ENCODE results near the gene CORO2B. TPM values are rescaled to one million over a fixed set of nuclear protein-coding genes. Genes with fewer than 3 reads are reported as not detected.

CORO2B gene
- polyA plus RNA-seq, 1 donor from 2014 or later = 15.1 TPM

DNA sequence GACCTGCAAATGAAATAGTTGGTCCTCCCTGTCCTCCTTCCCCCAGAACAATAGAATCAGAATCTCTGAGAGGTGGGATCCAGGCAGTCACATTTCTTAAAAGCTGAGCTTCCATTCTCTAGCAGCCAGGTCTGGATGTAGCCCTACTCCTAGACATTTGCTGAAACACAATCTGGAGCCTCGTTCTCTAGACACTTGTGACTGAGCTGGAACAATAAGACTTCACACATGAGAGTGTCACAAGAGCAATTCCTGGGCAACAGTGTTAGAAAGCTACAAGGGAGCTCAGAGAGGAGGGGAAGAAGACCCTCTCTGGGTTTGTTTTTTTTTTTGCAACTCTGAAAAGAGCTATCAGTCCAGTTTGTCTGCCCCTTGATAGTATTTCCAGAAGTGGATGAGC lies 14.5 kb downstream of the CORO2B start:
- H3K4me3 ChIP-seq (ENCODE audit: low read length) = no peak overlapping the region

DNA sequence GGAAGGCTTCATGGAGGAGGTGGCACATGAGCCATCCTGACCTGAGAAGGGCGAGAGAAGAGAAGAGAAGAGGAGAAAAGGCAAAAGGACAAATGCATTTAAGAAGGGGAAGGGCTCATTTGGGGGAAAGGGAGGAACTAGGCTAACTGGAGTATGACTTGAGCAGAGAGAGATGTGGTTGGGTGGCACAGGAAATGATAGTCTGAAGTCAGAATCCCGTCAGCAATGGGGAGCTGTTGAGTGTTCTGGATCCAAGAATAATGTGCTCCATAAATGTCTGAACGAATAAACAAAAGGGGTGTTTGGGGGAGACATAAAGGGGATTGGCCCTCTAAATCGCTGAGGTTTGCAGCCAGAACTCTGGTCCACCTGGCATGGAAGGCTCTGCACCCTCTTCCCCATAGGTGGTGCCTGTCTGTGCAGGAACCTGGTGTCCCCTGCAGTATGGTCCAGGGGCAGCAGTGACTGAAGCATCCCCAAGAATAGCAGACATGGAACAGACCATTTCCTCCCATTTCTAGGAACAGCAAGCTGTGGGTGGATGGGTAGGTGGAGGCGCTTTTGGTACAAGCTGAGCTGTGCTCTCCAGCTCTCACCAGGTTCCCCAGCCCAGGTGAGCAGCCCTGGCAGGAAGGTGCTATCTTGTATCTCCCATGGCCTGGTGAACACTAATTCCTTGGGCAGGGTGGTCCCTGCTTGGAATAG lies 15.2 kb downstream of the CORO2B start:
- no peak overlapping the region for H3K4me3 ChIP-seq (ENCODE audit: low read length)
- no peaks in the 10 kb centered on the region for H3K36me3 ChIP-seq (ENCODE audit: insufficient read depth, low read length)
- no peak overlapping the region for H3K4me2 ChIP-seq (ENCODE audit: low read length)
- no peaks in the 10 kb centered on the region for H3F3A ChIP-seq (ENCODE audit: insufficient read depth, low read length, poor library complexity, severe bottlenecking)
- H4K20me1 ChIP-seq (ENCODE audit: insufficient read depth) = no peaks in the 10 kb centered on the region
- no peak overlapping the region for H2AFZ ChIP-seq (ENCODE audit: low read depth, low read length)
- peaks cover 32% of the 10 kb centered on the region for H3K79me2 ChIP-seq (replicated peaks; ENCODE audit: insufficient read depth, low read length)
- no peak overlapping the region for H3K27ac ChIP-seq (ENCODE audit: low read length)
- no peaks in the 10 kb centered on the region for H3K9me3 ChIP-seq (ENCODE audit: low read length)
- H3K9ac ChIP-seq (ENCODE audit: low read length) = no peak overlapping the region
- no peak for TF ChIP-seq EP300 (conservative IDR thresholded peaks at IDR 0.05; ENCODE audit: poor library complexity, severe bottlenecking)
- no peak for TF ChIP-seq TAF1 (IDR thresholded peaks at IDR 0.05; ENCODE audit: low read depth)
- no peak for TF ChIP-seq POLR2AphosphoS5 (IDR thresholded peaks at IDR 0.05)
- no peak for TF ChIP-seq RAD21 (conservative IDR thresholded peaks at IDR 0.05)
- no peak for TF ChIP-seq SMC3 (conservative IDR thresholded peaks at IDR 0.05; ENCODE audit: poor library complexity)
- TF ChIP-seq, protein P1, sequence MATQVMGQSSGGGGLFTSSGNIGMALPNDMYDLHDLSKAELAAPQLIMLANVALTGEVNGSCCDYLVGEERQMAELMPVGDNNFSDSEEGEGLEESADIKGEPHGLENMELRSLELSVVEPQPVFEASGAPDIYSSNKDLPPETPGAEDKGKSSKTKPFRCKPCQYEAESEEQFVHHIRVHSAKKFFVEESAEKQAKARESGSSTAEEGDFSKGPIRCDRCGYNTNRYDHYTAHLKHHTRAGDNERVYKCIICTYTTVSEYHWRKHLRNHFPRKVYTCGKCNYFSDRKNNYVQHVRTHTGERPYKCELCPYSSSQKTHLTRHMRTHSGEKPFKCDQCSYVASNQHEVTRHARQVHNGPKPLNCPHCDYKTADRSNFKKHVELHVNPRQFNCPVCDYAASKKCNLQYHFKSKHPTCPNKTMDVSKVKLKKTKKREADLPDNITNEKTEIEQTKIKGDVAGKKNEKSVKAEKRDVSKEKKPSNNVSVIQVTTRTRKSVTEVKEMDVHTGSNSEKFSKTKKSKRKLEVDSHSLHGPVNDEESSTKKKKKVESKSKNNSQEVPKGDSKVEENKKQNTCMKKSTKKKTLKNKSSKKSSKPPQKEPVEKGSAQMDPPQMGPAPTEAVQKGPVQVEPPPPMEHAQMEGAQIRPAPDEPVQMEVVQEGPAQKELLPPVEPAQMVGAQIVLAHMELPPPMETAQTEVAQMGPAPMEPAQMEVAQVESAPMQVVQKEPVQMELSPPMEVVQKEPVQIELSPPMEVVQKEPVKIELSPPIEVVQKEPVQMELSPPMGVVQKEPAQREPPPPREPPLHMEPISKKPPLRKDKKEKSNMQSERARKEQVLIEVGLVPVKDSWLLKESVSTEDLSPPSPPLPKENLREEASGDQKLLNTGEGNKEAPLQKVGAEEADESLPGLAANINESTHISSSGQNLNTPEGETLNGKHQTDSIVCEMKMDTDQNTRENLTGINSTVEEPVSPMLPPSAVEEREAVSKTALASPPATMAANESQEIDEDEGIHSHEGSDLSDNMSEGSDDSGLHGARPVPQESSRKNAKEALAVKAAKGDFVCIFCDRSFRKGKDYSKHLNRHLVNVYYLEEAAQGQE (IDR thresholded peaks at IDR 0.05; ENCODE audit: borderline replicate concordance) = no peak
- TF ChIP-seq EZH2 (IDR thresholded peaks at IDR 0.05; ENCODE audit: borderline replicate concordance, insufficient read depth, low read length, poor library complexity, severe bottlenecking) = no peak
- no peak for TF ChIP-seq MXI1 (conservative IDR thresholded peaks at IDR 0.05; ENCODE audit: poor library complexity, severe bottlenecking)
- TF ChIP-seq, protein P2, sequence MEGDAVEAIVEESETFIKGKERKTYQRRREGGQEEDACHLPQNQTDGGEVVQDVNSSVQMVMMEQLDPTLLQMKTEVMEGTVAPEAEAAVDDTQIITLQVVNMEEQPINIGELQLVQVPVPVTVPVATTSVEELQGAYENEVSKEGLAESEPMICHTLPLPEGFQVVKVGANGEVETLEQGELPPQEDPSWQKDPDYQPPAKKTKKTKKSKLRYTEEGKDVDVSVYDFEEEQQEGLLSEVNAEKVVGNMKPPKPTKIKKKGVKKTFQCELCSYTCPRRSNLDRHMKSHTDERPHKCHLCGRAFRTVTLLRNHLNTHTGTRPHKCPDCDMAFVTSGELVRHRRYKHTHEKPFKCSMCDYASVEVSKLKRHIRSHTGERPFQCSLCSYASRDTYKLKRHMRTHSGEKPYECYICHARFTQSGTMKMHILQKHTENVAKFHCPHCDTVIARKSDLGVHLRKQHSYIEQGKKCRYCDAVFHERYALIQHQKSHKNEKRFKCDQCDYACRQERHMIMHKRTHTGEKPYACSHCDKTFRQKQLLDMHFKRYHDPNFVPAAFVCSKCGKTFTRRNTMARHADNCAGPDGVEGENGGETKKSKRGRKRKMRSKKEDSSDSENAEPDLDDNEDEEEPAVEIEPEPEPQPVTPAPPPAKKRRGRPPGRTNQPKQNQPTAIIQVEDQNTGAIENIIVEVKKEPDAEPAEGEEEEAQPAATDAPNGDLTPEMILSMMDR (IDR thresholded peaks at IDR 0.05; ENCODE audit: poor library complexity, severe bottlenecking) = no peak
- no peaks in the 10 kb centered on the region for H3K9me2 ChIP-seq (ENCODE audit: insufficient read depth, low read length)
- no peaks in the 10 kb centered on the region for H3K27me3 ChIP-seq (ENCODE audit: insufficient read depth, low read depth, low read length)

More for the DNA sequence above, 14.5 kb downstream of the CORO2B start:
- no peak overlapping the region for H3K9ac ChIP-seq (ENCODE audit: low read length)
- H3K79me2 ChIP-seq (replicated peaks; ENCODE audit: insufficient read depth, low read length) = peaks cover 32% of the 10 kb centered on the region
- H3K9me3 ChIP-seq (ENCODE audit: low read length) = no peaks in the 10 kb centered on the region
- no peak overlapping the region for H3K27ac ChIP-seq (ENCODE audit: low read length)
- no peaks in the 10 kb centered on the region for H3K36me3 ChIP-seq (ENCODE audit: insufficient read depth, low read length)
- H3K27me3 ChIP-seq (ENCODE audit: insufficient read depth, low read depth, low read length) = no peaks in the 10 kb centered on the region
- no peak overlapping the region for H3K4me2 ChIP-seq (ENCODE audit: low read length)
- H4K20me1 ChIP-seq (ENCODE audit: insufficient read depth) = no peaks in the 10 kb centered on the region
- no peak for TF ChIP-seq TAF1 (IDR thresholded peaks at IDR 0.05; ENCODE audit: low read depth)
- TF ChIP-seq SMC3 (conservative IDR thresholded peaks at IDR 0.05; ENCODE audit: poor library complexity) = no peak
- no peak for TF ChIP-seq MXI1 (conservative IDR thresholded peaks at IDR 0.05; ENCODE audit: poor library complexity, severe bottlenecking)
- TF ChIP-seq RAD21 (conservative IDR thresholded peaks at IDR 0.05) = no peak
- H3K9me2 ChIP-seq (ENCODE audit: insufficient read depth, low read length) = no peaks in the 10 kb centered on the region
- H3F3A ChIP-seq (ENCODE audit: insufficient read depth, low read length, poor library complexity, severe bottlenecking) = no peaks in the 10 kb centered on the region
- no peak overlapping the region for H2AFZ ChIP-seq (ENCODE audit: low read depth, low read length)

All from neural cell (in vitro differentiated cells).